PFSK-1 (cell line): ENCODE results near the gene PTPRN2.

Experiments used
- FOXP2 ChIP-seq: optimal IDR thresholded peaks from 2 replicates; pipeline ENCODE3; 2011; ENCODE audit warnings: borderline replicate concordance, control low read depth, inconsistent platforms; ENCODE audit not compliant: insufficient read depth; ENCODE audit errors: extremely low read length, extremely low read depth
- POLR2AphosphoS5 ChIP-seq: IDR thresholded peaks from 2 replicates; pipeline ENCODE4 v1.6.1; 2012; ENCODE audit warnings: low read depth, mild to moderate bottlenecking, control low read depth, low read length, moderate library complexity
- REST ChIP-seq, 2 experiments: IDR thresholded peaks; 2 replicates each; pipeline versions ENCODE4 v1.6.1 to v1.8.0; 2011 to 2012; ENCODE audit warnings: low read depth in 2 of 2, low read length in 2 of 2, control low read depth in 1 of 2, inconsistent platforms in 1 of 2, mild to moderate bottlenecking in 1 of 2, moderate library complexity in 1 of 2; ENCODE audit not compliant: insufficient read depth in 1 of 2
- SIN3A ChIP-seq: IDR thresholded peaks from 2 replicates; pipeline ENCODE4 v1.6.1; 2012; ENCODE audit warnings: mild to moderate bottlenecking, low read length, moderate library complexity, borderline replicate concordance; ENCODE audit not compliant: insufficient read depth
- TAF1 ChIP-seq: IDR thresholded peaks from 2 replicates; pipeline ENCODE4 v1.6.1; 2012; ENCODE audit warnings: low read length, control low read depth, borderline replicate concordance; ENCODE audit not compliant: insufficient read depth

PTPRN2 gene

GRCh38 chr7:158537516-158537882 lies 50.1 kb downstream of the PTPRN2 start:
- TF ChIP-seq SIN3A (no peak), TAF1 (no peak), FOXP2 (no peak), POLR2AphosphoS5 (no peak), REST (IDR thresholded peaks at IDR 0.05; ENCODE audit: insufficient read depth in 1 of 2, low read depth in 2 of 2, low read length in 2 of 2) (no peak)

GRCh38 chr7:158536871-158537515 lies 50.6 kb downstream of the PTPRN2 start:
- TF ChIP-seq POLR2AphosphoS5, result no peak
- TF ChIP-seq REST (IDR thresholded peaks at IDR 0.05; ENCODE audit: insufficient read depth in 1 of 2, low read depth in 2 of 2, low read length in 2 of 2), result no peak
- TF ChIP-seq SIN3A, result no peak
- TF ChIP-seq FOXP2, result no peak
- no peak for TF ChIP-seq TAF1

- TF ChIP-seq TAF1, result no peak
- TF ChIP-seq POLR2AphosphoS5, result no peak
- no peak for TF ChIP-seq FOXP2
- TF ChIP-seq REST (IDR thresholded peaks at IDR 0.05; ENCODE audit: insufficient read depth in 1 of 2, low read depth in 2 of 2, low read length in 2 of 2), result no peak
- TF ChIP-seq SIN3A, result no peak
Observed at GRCh38 chr7:158535079-158535478, 52.5 kb downstream of the PTPRN2 start.

- no peak for TF ChIP-seq TAF1
- no peak for TF ChIP-seq FOXP2
Observed at GRCh38 chr7:158534598-158534997, 53.0 kb downstream of the PTPRN2 start.

- no peak for TF ChIP-seq POLR2AphosphoS5
- TF ChIP-seq SIN3A, result no peak
- TF ChIP-seq FOXP2, result no peak
- TF ChIP-seq REST (IDR thresholded peaks at IDR 0.05; ENCODE audit: insufficient read depth in 1 of 2, low read depth in 2 of 2, low read length in 2 of 2), result no peak
- no peak for TF ChIP-seq TAF1
Observed at GRCh38 chr7:158533386-158534133, 54.1 kb downstream of the PTPRN2 start.
